Activated CD8-positive, alpha-beta memory T cell treated with anti-CD3 and anti-CD28 coated beads for 36 hours (primary cell): ENCODE results near the gene SHQ1. TPM values are rescaled to one million over a fixed set of nuclear protein-coding genes. Genes with fewer than 3 reads are reported as not detected.
"Not testable (repeated sequence)": the region's sequence is repeated elsewhere in the genome, so short reads cannot be mapped to it uniquely, and the experiment has no call there.

ENCODE experiments used
- CTCF ChIA-PET: fragments of 350-600 bp; sonication (Branson Sonifier 250); formaldehyde crosslinking; loops from one replicate; lab custom pipeline; 2021; ENCODE audit warnings: antibody characterized with exemption; lab: Charles Lee
- POLR2A ChIA-PET: fragments of 350-600 bp; sonication (Branson Sonifier 250); formaldehyde crosslinking; loops from one replicate; lab custom pipeline; 2021; ENCODE audit warnings: antibody characterized with exemption; lab: Charles Lee
- total RNA-seq, 2 experiments: library from RNA; stranded (reverse); gene quantifications; one replicate each; pipeline ENCODE4 v1.2.3, GENCODE V29; 2021

The SHQ1 gene
- total RNA-seq, 2 experiments from 2014 or later, result 39.5 to 41.4 TPM

GRCh38 chr3:72811571-72811970 lies 36.7 kb downstream of the SHQ1 start:
- CTCF ChIA-PET, result no interaction called here
- POLR2A ChIA-PET, result no interaction called here

- CTCF ChIA-PET, result no interaction called here
Observed at GRCh38 chr3:72810659-72811434, 37.4 kb downstream of the SHQ1 start.

GRCh38 chr3:72810063-72810462 lies 38.2 kb downstream of the SHQ1 start:
- POLR2A ChIA-PET, result no interaction called here

More at GRCh38 chr3:72810659-72811434, 37.4 kb downstream of the SHQ1 start:
- POLR2A ChIA-PET, result no interaction called here

GRCh38 chr3:72804361-72804760 lies 43.9 kb downstream of the SHQ1 start:
- ChIA-PET CTCF (interaction anchor here (1.2 kb wide), 1 partner anchor 18 kb away, joined by 4 read pairs; no protein-coding TSS in a partner anchor), POLR2A (no interaction called here)

More at GRCh38 chr3:72810063-72810462, 38.2 kb downstream of the SHQ1 start:
- CTCF ChIA-PET, result no interaction called here

- CTCF ChIA-PET, result no interaction called here
- POLR2A ChIA-PET, result no interaction called here
Observed at GRCh38 chr3:72803573-72803972, 44.7 kb downstream of the SHQ1 start.

DNA sequence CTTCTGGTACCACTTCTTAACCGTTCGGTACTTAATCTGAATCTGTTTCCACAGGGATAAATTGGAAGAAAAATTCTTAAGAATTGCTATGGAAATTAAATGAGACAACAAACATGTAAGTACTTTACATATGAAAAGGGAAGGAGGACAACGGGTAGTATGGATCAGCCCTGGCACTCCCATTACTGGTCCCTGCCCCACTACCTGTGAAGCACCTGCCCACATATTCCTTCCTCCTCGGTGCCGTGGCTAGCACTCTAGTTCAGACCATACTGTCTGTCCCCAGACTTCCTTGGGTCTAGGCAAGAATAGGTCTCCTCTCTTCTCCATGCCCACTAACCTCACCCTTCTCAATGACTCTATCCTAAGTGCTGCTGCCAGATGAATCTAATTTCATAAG lies 46.2 kb downstream of the SHQ1 start:
- CTCF ChIA-PET, result no interaction called here
- POLR2A ChIA-PET, result no interaction called here

- ChIA-PET CTCF (no interaction called here), POLR2A (interaction anchor here (0.7 kb wide), 1 partner anchor 75 kb away, joined by 4 read pairs; no protein-coding TSS in a partner anchor)
Observed at GRCh38 chr3:72800869-72801268, 47.4 kb downstream of the SHQ1 start.

DNA sequence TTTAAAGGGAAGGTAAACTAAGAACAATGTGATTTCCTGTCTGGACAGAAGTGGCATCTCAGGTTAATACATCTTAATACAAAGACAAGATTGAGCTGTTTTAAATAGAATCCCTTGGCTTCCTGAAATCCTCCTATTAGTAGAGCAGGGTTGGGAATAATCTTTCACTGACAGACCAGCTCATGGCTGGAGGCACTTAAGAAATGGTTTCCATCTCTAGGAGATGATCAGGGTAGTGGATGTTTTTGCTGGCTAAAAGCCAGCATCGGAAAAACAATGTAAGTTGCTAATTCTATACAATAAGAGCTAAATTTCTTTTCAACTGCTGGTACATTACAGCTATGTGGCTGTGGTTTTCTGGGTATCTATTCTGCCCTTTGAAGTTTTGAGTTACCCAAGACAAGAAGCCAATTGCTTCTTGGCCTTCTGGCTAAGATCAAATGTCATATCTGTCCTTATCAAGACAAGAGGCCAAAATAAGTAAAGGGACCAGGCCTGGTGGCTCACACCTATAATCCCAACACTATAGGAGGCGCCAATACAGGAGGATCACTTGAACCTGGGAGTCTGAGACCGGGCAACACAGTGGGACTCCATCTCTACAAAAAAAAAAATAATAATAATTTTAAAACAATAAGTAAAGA lies 49.6 kb downstream of the SHQ1 start:
- POLR2A ChIA-PET, result no interaction called here

DNA sequence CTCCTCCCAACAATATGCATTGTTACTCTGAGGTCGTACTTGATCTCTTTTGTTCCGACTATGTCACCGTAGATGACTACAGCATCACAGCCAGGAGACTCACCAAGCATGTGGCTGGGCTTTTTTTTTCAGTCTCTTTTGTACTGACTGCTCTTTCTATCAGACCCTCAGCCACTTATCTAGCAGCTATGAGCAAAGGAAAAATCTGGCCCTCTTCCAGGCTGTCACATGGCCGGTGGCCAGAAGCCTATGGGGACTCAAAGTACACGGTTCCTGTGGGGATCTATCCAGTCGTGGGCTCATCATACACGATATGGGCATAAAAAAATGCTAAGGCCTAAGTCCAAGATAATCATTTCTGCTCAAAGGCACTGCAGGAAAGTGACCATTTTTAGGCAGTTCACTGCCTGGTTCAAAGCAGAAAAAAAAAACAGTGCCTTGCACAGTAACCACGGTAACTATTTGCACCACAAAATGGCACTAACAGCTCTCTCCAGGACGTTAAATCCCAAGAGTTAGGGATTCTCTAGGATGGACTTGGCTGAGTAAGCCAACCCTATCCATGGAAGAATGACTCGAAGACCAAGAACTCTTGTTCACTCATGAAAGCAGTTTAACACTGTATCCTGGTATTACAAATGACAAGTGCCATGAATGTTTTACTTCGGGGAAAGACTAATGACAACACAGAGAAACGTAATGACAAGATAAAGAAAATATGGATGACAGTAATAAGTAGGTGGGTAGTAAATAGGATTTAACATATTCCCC lies 50.3 kb downstream of the SHQ1 start:
- ChIA-PET POLR2A (no interaction called here), CTCF (no interaction called here)

More for the DNA sequence above, 49.6 kb downstream of the SHQ1 start:
- CTCF ChIA-PET, result no interaction called here

- ChIA-PET CTCF (no interaction called here), POLR2A (no interaction called here)
Observed at GRCh38 chr3:72794079-72794478, 54.2 kb downstream of the SHQ1 start.

DNA sequence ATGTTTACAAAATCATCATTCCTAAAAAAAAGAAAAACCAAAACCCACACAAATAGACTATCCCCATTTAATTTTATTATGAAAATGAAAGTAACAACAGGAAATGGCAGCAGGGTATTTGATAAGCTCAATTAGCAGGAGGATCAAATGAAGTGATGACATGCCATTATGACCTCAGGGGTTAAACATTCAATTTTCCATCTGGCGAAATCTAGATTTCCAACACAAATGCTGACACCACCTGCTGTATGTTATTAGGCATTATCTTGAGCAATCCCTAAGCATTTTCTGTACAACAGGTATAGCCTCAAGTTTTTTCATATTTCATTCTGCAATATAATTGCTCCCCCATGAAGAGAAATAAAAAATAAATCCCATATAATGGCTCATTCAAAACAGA lies 57.1 kb downstream of the SHQ1 start:
- ChIA-PET CTCF (no interaction called here), POLR2A (no interaction called here)

DNA sequence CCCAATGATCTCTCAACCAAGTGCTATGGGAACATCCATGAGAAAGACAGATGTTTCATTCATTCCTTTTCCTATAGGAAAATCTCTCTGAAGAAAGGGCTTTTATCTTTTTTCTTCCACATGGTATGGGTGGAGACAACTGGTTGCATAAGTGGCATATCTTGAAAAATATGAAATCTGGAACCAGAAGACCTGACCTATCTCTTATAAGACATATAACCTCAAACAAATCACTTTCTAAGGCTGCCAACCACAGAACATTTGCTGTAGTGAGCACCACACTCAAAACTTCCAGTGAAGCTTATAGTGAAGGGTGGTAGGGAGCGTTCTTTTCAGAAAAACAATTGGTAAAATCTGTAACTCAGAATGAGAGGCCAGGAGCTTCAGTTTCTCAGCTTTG lies 58.5 kb downstream of the SHQ1 start:
- ChIA-PET CTCF (no interaction called here), POLR2A (no interaction called here)

- POLR2A ChIA-PET, CTCF ChIA-PET: not testable (repeated sequence)
Observed at GRCh38 chr3:72788232-72788631, 60.0 kb downstream of the SHQ1 start.

- ChIA-PET POLR2A (no interaction called here), CTCF (no interaction called here)
Observed at GRCh38 chr3:72786668-72787067, 61.6 kb downstream of the SHQ1 start.

- ChIA-PET CTCF (no interaction called here), POLR2A (no interaction called here)
Observed at GRCh38 chr3:72784226-72784625, 64.0 kb downstream of the SHQ1 start.

DNA sequence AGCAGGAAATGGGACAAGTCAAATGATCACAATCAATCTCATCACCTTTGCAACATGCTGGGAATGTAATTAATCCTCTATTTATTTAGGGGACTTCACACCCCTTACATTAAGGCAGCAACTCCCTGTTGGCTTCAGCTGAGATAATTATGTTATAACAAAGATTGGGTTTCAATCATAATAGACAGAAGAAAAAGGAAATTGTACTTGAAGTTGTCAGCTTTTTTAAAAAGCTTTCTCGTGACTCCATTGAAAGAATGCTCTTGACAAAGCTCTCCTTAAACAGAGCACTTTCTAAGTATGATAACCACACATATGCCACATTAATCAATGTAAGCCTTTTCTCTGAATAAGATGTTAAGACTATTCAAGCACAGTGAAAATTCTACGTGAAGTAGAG lies 65.7 kb downstream of the SHQ1 start:
- CTCF ChIA-PET, result interaction anchor here (1.1 kb wide), 1 partner anchor 117 kb away, joined by 3 read pairs; no protein-coding TSS in a partner anchor
- POLR2A ChIA-PET, result no interaction called here

DNA sequence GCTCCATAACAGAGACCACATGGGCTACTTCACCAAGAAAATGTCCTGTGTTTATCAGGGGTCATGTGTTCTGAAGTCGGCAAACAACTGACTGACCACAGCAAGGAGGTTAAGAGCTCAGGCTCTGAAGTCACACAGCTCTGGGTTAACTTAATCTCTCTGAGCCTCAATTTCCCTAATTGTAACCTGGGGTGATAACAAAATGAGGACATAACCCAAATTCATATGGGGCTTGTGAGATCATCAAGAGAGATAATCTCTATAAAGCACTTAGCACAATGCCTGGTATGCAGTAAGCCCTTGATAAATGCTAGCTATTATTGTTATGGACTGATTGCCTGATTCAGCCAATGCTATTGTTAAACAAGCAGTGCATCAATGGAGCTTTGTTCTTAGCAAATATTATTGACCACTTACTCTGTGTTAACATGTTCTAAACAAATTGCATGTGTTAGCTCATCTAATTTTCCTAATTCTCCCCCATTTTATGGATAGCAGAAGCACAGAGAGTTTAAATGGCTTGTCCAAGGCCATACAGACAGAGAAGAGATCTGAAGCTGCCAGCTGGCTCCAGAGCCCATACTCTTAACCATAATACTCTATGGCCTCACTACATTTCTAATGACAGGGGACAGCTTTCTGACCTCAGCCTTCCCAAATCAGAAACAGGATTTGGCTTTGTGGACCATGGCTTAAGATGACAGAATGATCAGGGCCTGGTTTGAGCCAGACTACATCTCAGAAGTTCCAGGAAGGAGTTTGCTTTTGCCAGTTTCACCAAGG lies 78.3 kb downstream of the SHQ1 start:
- POLR2A ChIA-PET, result no interaction called here
- CTCF ChIA-PET, result interaction anchor here (1.1 kb wide), 1 partner anchor 15 kb away, joined by 3 read pairs; no protein-coding TSS in a partner anchor

DNA sequence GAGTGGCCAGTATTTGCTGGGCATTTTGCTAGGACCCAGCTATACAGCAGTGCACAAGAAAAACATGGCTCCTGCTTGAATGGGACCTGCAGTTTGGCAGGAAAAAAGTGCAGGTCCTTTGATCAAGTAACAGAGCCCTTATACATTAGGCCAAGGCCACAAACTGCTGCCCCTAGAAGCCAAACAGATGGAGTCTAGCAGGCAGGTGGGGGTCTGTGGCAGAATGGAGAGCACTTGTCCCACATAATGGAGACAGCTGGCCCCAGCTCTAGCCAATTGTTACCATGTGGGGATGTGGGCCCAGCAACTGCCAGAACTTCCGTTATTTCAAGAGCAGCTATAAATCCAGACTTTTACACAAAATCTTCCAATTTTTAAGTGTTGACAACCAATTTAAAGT lies 79.3 kb downstream of the SHQ1 start:
- ChIA-PET POLR2A (no interaction called here), CTCF (interaction anchor here (1.1 kb wide), 1 partner anchor 14 kb away, joined by 3 read pairs; no protein-coding TSS in a partner anchor)

GRCh38 chr3:72768481-72768880 lies 79.8 kb downstream of the SHQ1 start:
- POLR2A ChIA-PET, result no interaction called here
- CTCF ChIA-PET, result no interaction called here
